A549 (cell line): Measurements from ENCODE around the gene C4orf51. TPM values are rescaled to one million over a fixed set of nuclear protein-coding genes. Genes with fewer than 3 reads are reported as not detected.

Experiments
- ATAC-seq, 2 experiments: fragments of 200-7000 bp in 1 of 2; fragments of >200 bp in 1 of 2; cut with Nextera tagmentation in 1 of 2; cut with Tn5 transposase in 1 of 2; 3 replicates each; pipeline versions ENCODE4 v1.8.0 to v1.9.1; 2018 to 2020; ENCODE audit warnings: mild to moderate bottlenecking in 1 of 2, moderate library complexity in 1 of 2
- CTCF ChIA-PET: fragments of 300-600 bp; sonication (Branson Sonifier 250); formaldehyde crosslinking; extraction: SDS; loops from one replicate; lab custom pipeline; 2021; ENCODE audit warnings: antibody characterized with exemption, inconsistent platforms; lab: Yijun Ruan, JAX
- POLR2A ChIA-PET: fragments of 350-600 bp; formaldehyde crosslinking; extraction: SDS; loops from one replicate; lab custom pipeline; 2021; ENCODE audit warnings: antibody characterized with exemption, inconsistent platforms; lab: Yijun Ruan, JAX
- DNase-seq, 2 experiments: peaks; one replicate each; pipeline versions ENCODE4 v3.0.0 to v3.0.0-alpha.2; 2011 to 2016; ENCODE audit warnings: low read depth in 1 of 2, low spot score in 1 of 2
- FAIRE-seq: peaks from 2 replicates; lab custom pipeline; 2011; peaks lifted over from hg19 to GRCh38; lab: Jason Lieb, UNC
- H3K27ac ChIP-seq, 2 experiments: fragments of >200 bp; sonication (Bioruptor Twin); formaldehyde crosslinking; 3 replicates each; pipeline ENCODE4 v1.5.1; 2016 to 2017
- H3K4me1 ChIP-seq: fragments of >200 bp; sonication (Bioruptor Twin); formaldehyde crosslinking; 3 replicates; pipeline ENCODE4 v1.6.1; 2016
- H3K4me2 ChIP-seq: fragments of >200 bp; sonication (Bioruptor Twin); formaldehyde crosslinking; 3 replicates; pipeline ENCODE4 v1.6.1; 2016
- H3K4me3 ChIP-seq: fragments of >200 bp; sonication (Bioruptor Twin); formaldehyde crosslinking; 3 replicates; pipeline ENCODE4 v1.5.1; 2016
- H3K9me3 ChIP-seq: fragments of >200 bp; sonication (Bioruptor Twin); formaldehyde crosslinking; 3 replicates; pipeline ENCODE4 v1.6.1; 2016
- CBX8 ChIP-seq: fragments of 200-600 bp; sonication (generic); IDR thresholded peaks from 2 replicates; pipeline ENCODE4 v1.6.1; 2016
- CEBPB ChIP-seq, 2 experiments: fragments of >200 bp in 1 of 2; sonication (Bioruptor Twin) in 1 of 2; formaldehyde crosslinking in 1 of 2; IDR thresholded peaks; 2 replicates each; pipeline ENCODE4 v1.6.1; 2012 to 2016
- EHF ChIP-seq: fragments of 250-450 bp; sonication (Bioruptor Pico); IDR thresholded peaks from 2 replicates; pipeline ENCODE4 v1.5.0; 2020; ENCODE audit warnings: mild to moderate bottlenecking
- ELK1 ChIP-seq: fragments of 150-350 bp; IDR thresholded peaks from 2 replicates; pipeline ENCODE4 v1.6.1; 2014; ENCODE audit warnings: low read depth, mild to moderate bottlenecking, low read length
- FOXS1 ChIP-seq: fragments of 250-450 bp; sonication (Bioruptor Pico); IDR thresholded peaks from 2 replicates; pipeline ENCODE4 v1.5.0; 2020; ENCODE audit warnings: mild to moderate bottlenecking, moderate library complexity
- HEYL ChIP-seq: fragments of 250-450 bp; sonication (Bioruptor Pico); IDR thresholded peaks from 2 replicates; pipeline ENCODE4 v1.8.0; 2021; ENCODE audit warnings: mild to moderate bottlenecking, moderate library complexity
- HOXB13 ChIP-seq: fragments of 250-450 bp; sonication (Bioruptor Pico); IDR thresholded peaks from 2 replicates; pipeline ENCODE4 v1.5.0; 2020; ENCODE audit warnings: low read depth, mild to moderate bottlenecking, moderate library complexity
- HOXB5 ChIP-seq: fragments of 250-450 bp; sonication (Bioruptor Pico); IDR thresholded peaks from 2 replicates; pipeline ENCODE4 v1.5.0; 2020; ENCODE audit warnings: mild to moderate bottlenecking, moderate library complexity
- JUNB ChIP-seq: fragments of >200 bp; sonication (Bioruptor Twin); formaldehyde crosslinking; IDR thresholded peaks from 2 replicates; pipeline ENCODE4 v1.6.1; 2016
- KDM5A ChIP-seq: fragments of 200-600 bp; sonication (generic); IDR thresholded peaks from 2 replicates; pipeline ENCODE4 v1.6.1; 2016; ENCODE audit warnings: antibody characterized with exemption, mild to moderate bottlenecking
- MAFK ChIP-seq: fragments of 450-650 bp; IDR thresholded peaks from 2 replicates; pipeline ENCODE4 v1.6.1; 2014; ENCODE audit not compliant: partially characterized antibody
- MYC ChIP-seq: IDR thresholded peaks from 2 replicates; pipeline ENCODE4 v1.6.1; 2012; ENCODE audit warnings: mild to moderate bottlenecking, inconsistent platforms, low read length, improper control_type of control experiment, borderline replicate concordance
- NFE2L2 ChIP-seq: fragments of 150-350 bp; conservative IDR thresholded peaks from 2 replicates; pipeline ENCODE4 v1.6.1; 2014; ENCODE audit warnings: low read length
- NR3C1 ChIP-seq: fragments of >200 bp; sonication (Bioruptor Twin); formaldehyde crosslinking; IDR thresholded peaks from 3 replicates; pipeline ENCODE4 v1.6.1; 2017
- PHF8 ChIP-seq: fragments of 200-600 bp; sonication (generic); IDR thresholded peaks from 2 replicates; pipeline ENCODE4 v1.6.1; 2016; ENCODE audit warnings: low read depth, mild to moderate bottlenecking, antibody characterized with exemption, moderate library complexity, borderline replicate concordance
- POLR2A ChIP-seq: IDR thresholded peaks from 2 replicates; pipeline ENCODE4 v1.6.1; 2012; ENCODE audit warnings: mild to moderate bottlenecking, low read length
- POLR2AphosphoS2 ChIP-seq: conservative IDR thresholded peaks from 2 replicates; pipeline ENCODE4 v1.6.1; 2012; ENCODE audit warnings: low read length, improper control_type of control experiment, inconsistent platforms
- RAD21 ChIP-seq, 2 experiments: fragments of >200 bp in 1 of 2; sonication (Bioruptor Twin) in 1 of 2; formaldehyde crosslinking in 1 of 2; IDR thresholded peaks in 1 of 2; conservative IDR thresholded peaks in 1 of 2; 2 replicates in 1 of 2; 3 replicates in 1 of 2; pipeline ENCODE4 v1.6.1; 2012 to 2018; ENCODE audit warnings: inconsistent platforms in 1 of 2
- RARB ChIP-seq: fragments of 250-450 bp; sonication (Bioruptor Pico); IDR thresholded peaks from 2 replicates; pipeline ENCODE4 v1.8.0; 2021; ENCODE audit warnings: mild to moderate bottlenecking, moderate library complexity
- RNF2 ChIP-seq: fragments of 200-600 bp; sonication (generic); IDR thresholded peaks from 2 replicates; pipeline ENCODE4 v1.6.1; 2016; ENCODE audit warnings: low read depth, mild to moderate bottlenecking, antibody characterized with exemption, moderate library complexity, borderline replicate concordance
- TFCP2L1 ChIP-seq: fragments of 250-450 bp; sonication (Bioruptor Pico); IDR thresholded peaks from 2 replicates; pipeline ENCODE4 v1.5.0; 2021; ENCODE audit warnings: mild to moderate bottlenecking
- WGBS: methylation state at CpG from one replicate; pipeline ENCODE4 v1.1.6; 2017; ENCODE audit errors: missing lambda C conversion rate; 5-methylcytosine and 5-hydroxymethylcytosine counted together
- polyA plus RNA-seq, 4 experiments: library from polyadenylated mRNA; depleted of rRNA in 3 of 4; stranded (reverse); fragments of >200 nt; fragmentation: RNase III in 1 of 4; extraction: RNeasy Plus Mini Kit Qiagen cat#74134 plus additional on column Dnase treatment in 1 of 4; gene quantifications; 2 replicates in 3 of 4; 3 replicates in 1 of 4; pipeline ENCODE4 v1.2.3, GENCODE V29; 2011 to 2017
- TF ChIP-seq, protein P1 (sequence below): IDR thresholded peaks from 2 replicates; pipeline ENCODE4 v1.6.1; 2012
- TF ChIP-seq, protein P2 (sequence below): fragments of 200-600 bp; sonication (generic); IDR thresholded peaks from 2 replicates; pipeline ENCODE4 v1.6.1; 2016; ENCODE audit warnings: antibody characterized with exemption, mild to moderate bottlenecking, moderate library complexity

The C4orf51 gene
- polyA plus RNA-seq, 2 of the 4 experiments (the other 2 are of a cell fraction) = not detected

DNA sequence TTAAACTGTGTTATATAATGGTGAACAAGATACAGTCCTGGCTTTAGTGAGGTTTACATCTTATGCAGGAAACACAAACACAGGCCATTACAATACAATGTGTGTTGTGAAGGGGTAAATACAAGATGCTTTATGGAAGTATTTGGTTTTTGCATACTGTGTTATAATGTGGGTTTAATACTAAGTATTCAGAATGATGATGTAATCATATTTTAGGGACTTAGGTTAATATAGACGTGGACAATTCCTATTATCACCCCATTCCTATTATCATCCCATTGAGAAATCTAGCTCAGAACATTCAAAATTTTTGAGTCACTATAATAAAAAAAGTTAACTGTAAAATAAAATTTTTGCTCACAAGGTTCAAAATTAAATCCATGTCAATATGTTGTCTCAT is 36.7 kb upstream of the C4orf51 start:
- CTCF ChIA-PET = no interaction called here
- ATAC-seq = no peak
- no peaks in the 10 kb centered on the region for H3K4me1 ChIP-seq
- H3K9me3 ChIP-seq = no peaks in the 10 kb centered on the region
- no peak overlapping the region for H3K4me2 ChIP-seq
- H3K27ac ChIP-seq = no peak overlapping the region
- DNase-seq = no peak
- peak; percentile 38 for TF ChIP-seq MAFK
- TF ChIP-seq POLR2A = no peak
- FAIRE-seq = no peak
- no peak overlapping the region for H3K4me3 ChIP-seq
- 66% methylated on average over 1 of the region's 1 CpG for WGBS
- POLR2A ChIA-PET = no interaction called here

- no peak for DNase-seq
- ChIA-PET POLR2A (no interaction called here), CTCF (no interaction called here)
- Histone ChIP-seq H3K9me3 (no peaks in the 10 kb centered on the region), H3K4me1 (no peaks in the 10 kb centered on the region), H3K27ac (no peak overlapping the region), H3K4me3 (no peak overlapping the region), H3K4me2 (no peak overlapping the region)
- FAIRE-seq = no peak
- TF ChIP-seq HOXB13 (CRISPR knock-in tag) (no peak), RAD21 (conservative IDR thresholded peaks at IDR 0.05 in 1 of 2, IDR thresholded peaks at IDR 0.05 in 1 of 2) (peak in 1 of 2 experiments; percentile 31; a peak in 1 of 5 replicates)
- no peak for ATAC-seq
- WGBS = 82% methylated on average over 3 of the region's 3 CpGs
Observed at GRCh38 chr4:145644699-145645098, 35.2 kb upstream of the C4orf51 start.

- H3K27ac ChIP-seq = no peak overlapping the region
- ATAC-seq (no peak), DNase-seq (no peak), FAIRE-seq (no peak)
- ChIA-PET CTCF (interaction anchor here (1.0 kb wide), 1 partner anchor 143 kb away, joined by 3 read pairs; no protein-coding TSS in a partner anchor), POLR2A (no interaction called here)
- no peaks in the 10 kb centered on the region for H3K4me1 ChIP-seq
- TF ChIP-seq RARB (no peak), TFCP2L1 (no peak), MYC (no peak), EHF (CRISPR knock-in tag) (no peak), JUNB (no peak), ELK1 (no peak), HOXB5 (CRISPR knock-in tag) (no peak), NR3C1 (no peak), CEBPB (IDR thresholded peaks at IDR 0.05) (no peak), CBX8 (no peak), NFE2L2 (no peak), PHF8 (no peak), RNF2 (no peak), HEYL (CRISPR knock-in tag) (no peak), MAFK (no peak), KDM5A (no peak), FOXS1 (CRISPR knock-in tag) (no peak), POLR2AphosphoS2 (no peak)
- TF ChIP-seq, protein P1, sequence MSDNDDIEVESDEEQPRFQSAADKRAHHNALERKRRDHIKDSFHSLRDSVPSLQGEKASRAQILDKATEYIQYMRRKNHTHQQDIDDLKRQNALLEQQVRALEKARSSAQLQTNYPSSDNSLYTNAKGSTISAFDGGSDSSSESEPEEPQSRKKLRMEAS = no peak
- TF ChIP-seq, protein P2, sequence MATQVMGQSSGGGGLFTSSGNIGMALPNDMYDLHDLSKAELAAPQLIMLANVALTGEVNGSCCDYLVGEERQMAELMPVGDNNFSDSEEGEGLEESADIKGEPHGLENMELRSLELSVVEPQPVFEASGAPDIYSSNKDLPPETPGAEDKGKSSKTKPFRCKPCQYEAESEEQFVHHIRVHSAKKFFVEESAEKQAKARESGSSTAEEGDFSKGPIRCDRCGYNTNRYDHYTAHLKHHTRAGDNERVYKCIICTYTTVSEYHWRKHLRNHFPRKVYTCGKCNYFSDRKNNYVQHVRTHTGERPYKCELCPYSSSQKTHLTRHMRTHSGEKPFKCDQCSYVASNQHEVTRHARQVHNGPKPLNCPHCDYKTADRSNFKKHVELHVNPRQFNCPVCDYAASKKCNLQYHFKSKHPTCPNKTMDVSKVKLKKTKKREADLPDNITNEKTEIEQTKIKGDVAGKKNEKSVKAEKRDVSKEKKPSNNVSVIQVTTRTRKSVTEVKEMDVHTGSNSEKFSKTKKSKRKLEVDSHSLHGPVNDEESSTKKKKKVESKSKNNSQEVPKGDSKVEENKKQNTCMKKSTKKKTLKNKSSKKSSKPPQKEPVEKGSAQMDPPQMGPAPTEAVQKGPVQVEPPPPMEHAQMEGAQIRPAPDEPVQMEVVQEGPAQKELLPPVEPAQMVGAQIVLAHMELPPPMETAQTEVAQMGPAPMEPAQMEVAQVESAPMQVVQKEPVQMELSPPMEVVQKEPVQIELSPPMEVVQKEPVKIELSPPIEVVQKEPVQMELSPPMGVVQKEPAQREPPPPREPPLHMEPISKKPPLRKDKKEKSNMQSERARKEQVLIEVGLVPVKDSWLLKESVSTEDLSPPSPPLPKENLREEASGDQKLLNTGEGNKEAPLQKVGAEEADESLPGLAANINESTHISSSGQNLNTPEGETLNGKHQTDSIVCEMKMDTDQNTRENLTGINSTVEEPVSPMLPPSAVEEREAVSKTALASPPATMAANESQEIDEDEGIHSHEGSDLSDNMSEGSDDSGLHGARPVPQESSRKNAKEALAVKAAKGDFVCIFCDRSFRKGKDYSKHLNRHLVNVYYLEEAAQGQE = no peak
- no peak overlapping the region for H3K4me3 ChIP-seq
- no peak overlapping the region for H3K4me2 ChIP-seq
- H3K9me3 ChIP-seq = no peaks in the 10 kb centered on the region
- WGBS = 76% methylated on average over 1 of the region's 1 CpG
Observed at GRCh38 chr4:145656156-145656555, 23.8 kb upstream of the C4orf51 start.
